Measurements from ENCODE around the gene TTC23.

The TTC23 gene

GRCh38 chr15:99145005-99145404, 104.4 kb downstream of the TTC23 start:
- WGBS = 94% methylated on average over 7 of the region's 10 CpGs
- Histone ChIP-seq H3K4me1 (ENCODE audit: insufficient read depth, low read length) (peaks cover 28% of the 10 kb centered on the region), H3K27ac (ENCODE audit: low read depth, low read length) (no peak overlapping the region), H3K9me3 (ENCODE audit: insufficient read depth, low read depth, low read length) (no peaks in the 10 kb centered on the region), H3K27me3 (ENCODE audit: insufficient read depth, low read length) (no peaks in the 10 kb centered on the region), H3K36me3 (ENCODE audit: insufficient read depth, low read length) (no peaks in the 10 kb centered on the region), H3K4me3 (ENCODE audit: low read length) (no peak overlapping the region), H3K9ac (ENCODE audit: low read depth, low read length) (no peak overlapping the region)

GRCh38 chr15:99143655-99144610, 105.4 kb downstream of the TTC23 start:
- H3K36me3 ChIP-seq (ENCODE audit: insufficient read depth, low read length) = no peaks in the 10 kb centered on the region
- peaks cover 28% of the 10 kb centered on the region for H3K4me1 ChIP-seq (ENCODE audit: insufficient read depth, low read length)
- H3K9me3 ChIP-seq (ENCODE audit: insufficient read depth, low read depth, low read length) = no peaks in the 10 kb centered on the region
- H3K27me3 ChIP-seq (ENCODE audit: insufficient read depth, low read length) = no peaks in the 10 kb centered on the region
- H3K4me3 ChIP-seq (ENCODE audit: low read length) = no peak overlapping the region
- 86% methylated on average over 6 of the region's 7 CpGs for WGBS
- H3K9ac ChIP-seq (ENCODE audit: low read depth, low read length) = no peak overlapping the region
- peak overlapping the region; percentile 36; the same call in 1 of the 2 replicates for H3K27ac ChIP-seq (ENCODE audit: low read depth, low read length)

- Histone ChIP-seq H3K9me3 (ENCODE audit: insufficient read depth, low read depth, low read length) (no peaks in the 10 kb centered on the region), H3K27me3 (ENCODE audit: insufficient read depth, low read length) (no peaks in the 10 kb centered on the region), H3K36me3 (ENCODE audit: insufficient read depth, low read length) (no peaks in the 10 kb centered on the region), H3K27ac (ENCODE audit: low read depth, low read length) (peak overlapping the region; percentile 36; the same call in 1 of the 2 replicates), H3K4me1 (ENCODE audit: insufficient read depth, low read length) (peaks cover 28% of the 10 kb centered on the region), H3K9ac (ENCODE audit: low read depth, low read length) (no peak overlapping the region), H3K4me3 (ENCODE audit: low read length) (no peak overlapping the region)
- WGBS = 33% methylated on average over 3 of the region's 3 CpGs
Observed at GRCh38 chr15:99143242-99143641, 106.1 kb downstream of the TTC23 start.

GRCh38 chr15:99142562-99142961, 106.8 kb downstream of the TTC23 start:
- Histone ChIP-seq H3K4me1 (ENCODE audit: insufficient read depth, low read length) (peaks cover 28% of the 10 kb centered on the region), H3K27ac (ENCODE audit: low read depth, low read length) (peak overlapping the region; percentile 46; the same call in 1 of the 2 replicates), H3K4me3 (ENCODE audit: low read length) (no peak overlapping the region), H3K9me3 (ENCODE audit: insufficient read depth, low read depth, low read length) (no peaks in the 10 kb centered on the region), H3K27me3 (ENCODE audit: insufficient read depth, low read length) (no peaks in the 10 kb centered on the region), H3K9ac (ENCODE audit: low read depth, low read length) (no peak overlapping the region), H3K36me3 (ENCODE audit: insufficient read depth, low read length) (no peaks in the 10 kb centered on the region)
- 12% methylated on average over 2 of the region's 5 CpGs for WGBS

GRCh38 chr15:99141943-99142342, 107.4 kb downstream of the TTC23 start:
- Histone ChIP-seq H3K9ac (ENCODE audit: low read depth, low read length) (no peak overlapping the region), H3K27me3 (ENCODE audit: insufficient read depth, low read length) (no peaks in the 10 kb centered on the region), H3K36me3 (ENCODE audit: insufficient read depth, low read length) (no peaks in the 10 kb centered on the region), H3K4me3 (ENCODE audit: low read length) (no peak overlapping the region), H3K27ac (ENCODE audit: low read depth, low read length) (peak overlapping the region; percentile 9; the same call in 1 of the 2 replicates), H3K4me1 (ENCODE audit: insufficient read depth, low read length) (peaks cover 30% of the 10 kb centered on the region), H3K9me3 (ENCODE audit: insufficient read depth, low read depth, low read length) (no peaks in the 10 kb centered on the region)
- 86% methylated on average over 4 of the region's 4 CpGs for WGBS

- Histone ChIP-seq H3K27ac (ENCODE audit: low read depth, low read length) (no peak overlapping the region), H3K4me3 (ENCODE audit: low read length) (no peak overlapping the region), H3K9me3 (ENCODE audit: insufficient read depth, low read depth, low read length) (no peaks in the 10 kb centered on the region), H3K36me3 (ENCODE audit: insufficient read depth, low read length) (no peaks in the 10 kb centered on the region), H3K9ac (ENCODE audit: low read depth, low read length) (no peak overlapping the region), H3K4me1 (ENCODE audit: insufficient read depth, low read length) (peaks cover 30% of the 10 kb centered on the region), H3K27me3 (ENCODE audit: insufficient read depth, low read length) (no peaks in the 10 kb centered on the region)
- 93% methylated on average over 3 of the region's 4 CpGs for WGBS
Observed at GRCh38 chr15:99140590-99140989, 108.8 kb downstream of the TTC23 start.

GRCh38 chr15:99139276-99139675, 110.1 kb downstream of the TTC23 start:
- Histone ChIP-seq H3K36me3 (ENCODE audit: insufficient read depth, low read length) (no peaks in the 10 kb centered on the region), H3K9me3 (ENCODE audit: insufficient read depth, low read depth, low read length) (no peaks in the 10 kb centered on the region), H3K4me3 (ENCODE audit: low read length) (no peak overlapping the region), H3K9ac (ENCODE audit: low read depth, low read length) (no peak overlapping the region), H3K27ac (ENCODE audit: low read depth, low read length) (no peak overlapping the region), H3K4me1 (ENCODE audit: insufficient read depth, low read length) (peaks cover 30% of the 10 kb centered on the region), H3K27me3 (ENCODE audit: insufficient read depth, low read length) (no peaks in the 10 kb centered on the region)
- 78% methylated on average over 4 of the region's 4 CpGs for WGBS

- WGBS = 89% methylated on average over 15 of the region's 15 CpGs
- Histone ChIP-seq H3K27me3 (ENCODE audit: insufficient read depth, low read length) (no peaks in the 10 kb centered on the region), H3K27ac (ENCODE audit: low read depth, low read length) (no peak overlapping the region), H3K9ac (ENCODE audit: low read depth, low read length) (no peak overlapping the region), H3K4me3 (ENCODE audit: low read length) (no peak overlapping the region), H3K9me3 (ENCODE audit: insufficient read depth, low read depth, low read length) (no peaks in the 10 kb centered on the region), H3K36me3 (ENCODE audit: insufficient read depth, low read length) (no peaks in the 10 kb centered on the region), H3K4me1 (ENCODE audit: insufficient read depth, low read length) (peaks cover 25% of the 10 kb centered on the region)
Observed at GRCh38 chr15:99138491-99138982, 110.8 kb downstream of the TTC23 start.

GRCh38 chr15:99137877-99138276, 111.5 kb downstream of the TTC23 start:
- 94% methylated on average over 5 of the region's 5 CpGs for WGBS
- no peak overlapping the region for H3K4me3 ChIP-seq (ENCODE audit: low read length)
- no peak overlapping the region for H3K27ac ChIP-seq (ENCODE audit: low read depth, low read length)
- H3K9ac ChIP-seq (ENCODE audit: low read depth, low read length) = no peak overlapping the region
- H3K9me3 ChIP-seq (ENCODE audit: insufficient read depth, low read depth, low read length) = no peaks in the 10 kb centered on the region
- H3K36me3 ChIP-seq (ENCODE audit: insufficient read depth, low read length) = no peaks in the 10 kb centered on the region
- H3K4me1 ChIP-seq (ENCODE audit: insufficient read depth, low read length) = peaks cover 18% of the 10 kb centered on the region
- H3K27me3 ChIP-seq (ENCODE audit: insufficient read depth, low read length) = no peaks in the 10 kb centered on the region

- WGBS = 88% methylated on average over 13 of the region's 13 CpGs
Observed at GRCh38 chr15:99137111-99137546, 112.3 kb downstream of the TTC23 start.

GRCh38 chr15:99135194-99135593, 114.2 kb downstream of the TTC23 start:
- no peak overlapping the region for H3K9ac ChIP-seq (ENCODE audit: low read depth, low read length)
- no peaks in the 10 kb centered on the region for H3K27me3 ChIP-seq (ENCODE audit: insufficient read depth, low read length)
- no peaks in the 10 kb centered on the region for H3K36me3 ChIP-seq (ENCODE audit: insufficient read depth, low read length)
- H3K4me3 ChIP-seq (ENCODE audit: low read length) = no peak overlapping the region
- 94% methylated on average over 3 of the region's 4 CpGs for WGBS
- H3K9me3 ChIP-seq (ENCODE audit: insufficient read depth, low read depth, low read length) = no peaks in the 10 kb centered on the region
- no peak overlapping the region for H3K27ac ChIP-seq (ENCODE audit: low read depth, low read length)
- peaks cover 2% of the 10 kb centered on the region; the same call in 1 of the 2 replicates for H3K4me1 ChIP-seq (ENCODE audit: insufficient read depth, low read length)

More at GRCh38 chr15:99137111-99137546, 112.3 kb downstream of the TTC23 start:
- Histone ChIP-seq H3K9me3 (ENCODE audit: insufficient read depth, low read depth, low read length) (no peaks in the 10 kb centered on the region), H3K4me3 (ENCODE audit: low read length) (no peak overlapping the region), H3K4me1 (ENCODE audit: insufficient read depth, low read length) (peaks cover 11% of the 10 kb centered on the region), H3K27me3 (ENCODE audit: insufficient read depth, low read length) (no peaks in the 10 kb centered on the region), H3K36me3 (ENCODE audit: insufficient read depth, low read length) (no peaks in the 10 kb centered on the region), H3K9ac (ENCODE audit: low read depth, low read length) (no peak overlapping the region), H3K27ac (ENCODE audit: low read depth, low read length) (no peak overlapping the region)

Measured in HUES64 (cell line).